Skeletal muscle tissue (tissue), 4 donors: Measurements from ENCODE around the gene SLC12A7. TPM values are rescaled to one million over a fixed set of nuclear protein-coding genes. Genes with fewer than 3 reads are reported as not detected.

Source experiments
- H3K27ac ChIP-seq: one replicate; pipeline ENCODE4 v1.7.0; 2013; ENCODE audit warnings: mild to moderate bottlenecking, low read depth, low read length, inconsistent platforms
- H3K27me3 ChIP-seq, 3 donors: one replicate each; pipeline ENCODE4 v1.7.0; 2013; ENCODE audit warnings: low read length in 3 of 3; ENCODE audit not compliant: control insufficient read depth in 3 of 3, insufficient read depth in 3 of 3
- H3K36me3 ChIP-seq, 3 donors: one replicate each; pipeline ENCODE4 v1.7.0; 2013; ENCODE audit warnings: low read length in 3 of 3; ENCODE audit not compliant: control insufficient read depth in 3 of 3, insufficient read depth in 3 of 3
- H3K4me1 ChIP-seq, 3 donors: one replicate each; pipeline ENCODE4 v1.7.0; 2013; ENCODE audit warnings: low read length in 3 of 3, mild to moderate bottlenecking in 3 of 3; ENCODE audit not compliant: control insufficient read depth in 3 of 3, insufficient read depth in 3 of 3
- H3K4me3 ChIP-seq, 3 donors: one replicate each; pipeline ENCODE4 v1.7.0; 2013; ENCODE audit warnings: low read length in 3 of 3
- H3K9ac ChIP-seq, 3 donors: one replicate each; pipeline ENCODE4 v1.7.0; 2013; ENCODE audit warnings: low read length in 3 of 3, mild to moderate bottlenecking in 3 of 3, moderate library complexity in 2 of 3, low read depth in 1 of 3
- H3K9me3 ChIP-seq, 3 donors: one replicate each; pipeline ENCODE4 v1.7.0; 2013; ENCODE audit warnings: low read length in 3 of 3; ENCODE audit not compliant: control insufficient read depth in 3 of 3
- total RNA-seq: library from RNA; depleted of rRNA; stranded (reverse); fragments of >200 nt; gene quantifications from one replicate; pipeline ENCODE4 v1.2.3, GENCODE V29; 2014
- donor health status: Osteomylitis.

Gene SLC12A7
- total RNA-seq, 1 donor from 2014 or later, result 5.7 TPM

DNA sequence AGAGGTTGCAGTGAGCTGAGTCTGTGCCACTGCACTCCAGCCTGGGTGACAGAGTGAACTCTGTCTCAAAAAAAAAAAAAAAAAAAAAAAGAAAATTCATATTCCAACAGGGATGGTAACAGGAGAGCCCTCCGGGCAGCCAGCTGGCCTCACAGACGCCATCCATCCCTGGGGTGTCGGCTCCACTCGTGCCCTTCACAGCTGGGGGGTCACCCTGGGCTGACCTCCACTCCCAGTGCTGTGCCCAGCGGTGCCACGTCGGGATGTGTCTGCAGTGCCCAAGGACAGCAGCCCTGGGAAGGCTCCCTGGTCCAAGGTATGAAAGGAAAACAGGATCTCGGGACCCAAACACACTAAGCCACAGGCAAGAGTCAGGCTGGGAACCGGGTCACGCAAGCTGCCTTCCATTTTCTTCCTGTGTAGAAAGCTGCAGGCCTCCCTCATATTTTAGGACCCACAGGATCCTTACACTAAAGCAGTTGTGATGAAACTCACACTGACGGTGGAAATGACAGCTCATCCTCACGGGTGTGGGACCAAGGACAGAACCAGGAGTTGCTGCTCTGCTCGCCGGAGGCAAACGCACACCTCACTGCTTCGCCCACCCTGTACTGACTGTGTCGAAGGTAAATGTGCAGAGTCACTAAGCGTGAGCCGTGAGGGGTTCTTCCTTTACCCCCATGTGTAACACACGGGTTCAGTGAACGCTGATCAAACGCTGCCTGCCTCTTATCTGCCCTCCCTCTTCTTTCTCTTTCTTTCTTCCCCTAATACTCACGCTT lies 5.3 kb downstream of the SLC12A7 start:
- Histone ChIP-seq H3K4me1 (peaks cover 63 to 78% (median 71%) of the 10 kb centered on the region in 3 donors), H3K27me3 (no peaks in the 10 kb centered on the region), H3K9ac (no peak overlapping the region), H3K27ac (no peak overlapping the region), H3K36me3 (no peaks in the 10 kb centered on the region), H3K9me3 (no peaks in the 10 kb centered on the region), H3K4me3 (no peak overlapping the region)

DNA sequence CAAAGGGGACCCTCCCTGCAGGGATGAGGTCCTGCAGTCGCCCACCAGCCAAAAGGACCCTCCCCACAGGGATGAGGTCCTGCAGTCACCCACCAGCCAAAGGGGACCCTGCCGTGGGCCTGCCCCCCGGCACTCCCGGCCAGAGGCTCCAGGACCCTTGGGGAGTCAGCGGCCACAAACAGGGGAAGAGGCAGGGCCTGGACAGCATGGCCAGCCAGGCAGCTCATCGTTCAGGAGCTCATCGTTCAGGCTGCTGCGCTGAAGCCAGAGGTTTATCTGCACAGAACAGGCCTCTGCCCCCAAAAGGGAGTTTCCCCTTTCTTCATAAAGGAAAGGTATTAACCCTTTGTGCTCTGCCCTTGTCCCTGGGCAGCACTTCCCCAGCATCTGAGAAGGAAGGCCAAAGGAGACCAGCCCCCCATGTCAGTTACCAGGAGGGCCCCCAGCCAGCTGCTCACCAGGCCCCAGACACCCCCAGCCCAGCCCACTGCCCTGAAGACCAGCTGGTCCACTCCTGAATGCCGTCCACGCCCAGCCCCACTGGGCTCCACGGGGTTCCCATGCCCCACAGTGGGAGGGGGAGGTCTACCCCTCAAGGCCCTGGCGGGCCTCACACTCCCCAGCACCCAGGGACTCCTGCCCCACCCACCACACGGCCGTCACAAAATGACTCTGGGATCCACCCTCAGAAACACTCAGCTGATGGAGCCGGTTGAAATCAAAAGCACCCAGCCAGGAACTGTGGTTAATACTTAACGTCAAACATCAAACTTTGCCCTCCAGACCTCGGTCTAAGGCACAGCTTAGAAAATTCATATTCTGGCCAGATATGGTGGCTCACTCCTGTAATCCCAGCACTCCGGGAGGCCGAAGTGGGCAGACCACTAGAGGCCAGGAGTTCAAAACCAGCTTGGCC lies 6.3 kb downstream of the SLC12A7 start:
- peaks cover 59 to 76% (median 72%) of the 10 kb centered on the region in 3 donors for H3K4me1 ChIP-seq
- H3K27me3 ChIP-seq, result no peaks in the 10 kb centered on the region
- H3K27ac ChIP-seq, result no peak overlapping the region
- no peaks in the 10 kb centered on the region for H3K36me3 ChIP-seq
- H3K9ac ChIP-seq, result peak overlapping the region in 1 of 3 donors; percentile 45
- H3K4me3 ChIP-seq, result no peak overlapping the region
- no peaks in the 10 kb centered on the region for H3K9me3 ChIP-seq

DNA sequence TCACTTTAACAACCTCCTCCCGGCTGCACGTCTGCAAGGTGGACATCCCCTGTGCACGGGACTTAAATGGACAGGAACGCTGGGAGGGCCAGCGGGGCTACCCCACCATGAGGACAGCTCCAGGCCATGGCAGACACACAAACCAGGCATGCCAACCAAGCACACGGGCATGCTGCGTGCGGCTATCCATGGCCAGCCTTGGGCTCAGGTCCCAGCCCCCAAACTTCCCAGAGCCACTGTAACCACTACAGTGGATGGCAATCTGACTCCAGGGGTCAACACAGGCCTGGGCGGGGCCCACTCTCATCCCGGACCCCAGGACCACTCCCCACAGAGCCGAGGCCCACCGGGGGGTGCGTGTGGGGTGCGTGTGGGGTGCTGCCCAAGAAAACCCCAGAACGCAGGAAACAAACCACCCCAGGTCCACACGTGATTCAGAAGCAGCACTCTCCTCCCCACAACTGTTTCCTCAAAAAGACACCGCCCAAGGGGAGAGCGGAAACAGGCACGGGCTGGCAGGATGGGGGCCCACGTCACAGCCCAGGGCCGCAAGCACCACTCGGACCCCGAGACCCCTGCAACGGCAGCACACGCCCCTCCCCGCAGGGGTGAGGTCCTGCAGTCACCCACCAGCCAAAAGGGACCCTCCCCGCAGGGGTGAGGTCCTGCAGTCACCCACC lies 7.4 kb downstream of the SLC12A7 start:
- Histone ChIP-seq H3K27me3 (no peaks in the 10 kb centered on the region), H3K9ac (peak overlapping the region; percentile 43 to 76 (median 50)), H3K27ac (peak overlapping the region; percentile 60), H3K36me3 (no peaks in the 10 kb centered on the region), H3K9me3 (no peaks in the 10 kb centered on the region), H3K4me3 (peak overlapping the region; percentile 10 to 70 (median 23)), H3K4me1 (peaks cover 53 to 68% (median 68%) of the 10 kb centered on the region in 3 donors)

DNA sequence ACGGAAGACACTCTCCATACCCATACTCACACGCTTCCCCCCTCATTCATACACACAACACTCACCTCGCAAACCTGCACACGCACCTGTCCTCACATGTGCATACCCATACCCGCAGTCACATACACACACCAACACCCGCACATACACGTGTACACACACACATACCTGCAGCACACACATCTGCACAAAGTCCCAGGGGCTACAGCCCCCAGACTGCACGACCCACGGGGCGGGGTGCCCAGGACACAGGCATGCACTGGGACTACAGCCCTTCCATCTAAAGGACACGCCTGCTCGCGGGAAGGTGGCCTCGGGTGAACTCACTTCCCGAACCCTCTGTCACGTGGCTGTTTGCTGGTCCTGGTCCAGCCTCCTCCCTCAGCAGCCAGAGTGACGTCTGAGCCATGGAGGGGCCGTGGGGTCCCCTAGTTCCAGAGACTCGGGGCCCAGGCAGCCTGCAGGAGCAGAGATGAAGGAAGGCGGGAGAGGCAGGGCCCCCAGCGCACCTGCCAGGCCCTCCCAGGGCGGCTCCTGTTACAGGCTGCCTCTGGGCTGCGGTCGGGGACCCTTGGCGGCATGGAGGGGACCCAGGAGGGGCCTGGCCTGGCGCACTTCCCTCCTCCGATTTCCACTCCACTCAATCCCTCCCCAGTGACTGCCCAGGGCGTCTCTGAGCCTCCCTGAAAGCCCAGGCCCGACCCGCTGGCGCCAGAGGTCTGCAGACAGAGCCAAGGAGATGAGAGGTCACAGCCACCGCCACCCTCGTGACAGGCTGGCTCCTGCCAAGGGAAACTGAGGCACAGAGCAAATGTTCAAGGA lies 8.1 kb downstream of the SLC12A7 start:
- Histone ChIP-seq H3K9ac (peak overlapping the region; percentile 50 to 76 (median 51)), H3K27me3 (no peaks in the 10 kb centered on the region), H3K27ac (peak overlapping the region; percentile 60), H3K9me3 (no peaks in the 10 kb centered on the region), H3K4me3 (peak overlapping the region; percentile 10 to 70 (median 68)), H3K36me3 (no peaks in the 10 kb centered on the region), H3K4me1 (peaks cover 53 to 74% (median 67%) of the 10 kb centered on the region in 3 donors)

DNA sequence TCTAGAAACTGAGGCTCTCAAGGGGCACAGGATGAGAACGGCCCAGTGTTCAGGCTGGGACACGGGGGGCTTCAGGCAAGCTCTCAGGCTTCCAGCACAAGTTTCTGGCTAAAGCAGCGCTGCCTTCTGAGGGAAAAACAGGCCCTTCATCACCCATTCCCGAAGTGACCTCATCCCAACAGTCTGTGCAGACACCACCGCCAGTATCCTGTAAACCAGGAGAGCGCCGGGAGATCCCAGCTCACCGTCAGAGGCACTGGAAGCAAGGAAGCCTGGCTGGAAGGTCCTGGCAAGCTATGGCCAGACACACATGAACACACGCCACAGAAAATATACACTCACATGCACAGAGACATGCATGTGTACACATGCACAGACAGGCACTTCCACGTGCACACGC lies 8.8 kb downstream of the SLC12A7 start:
- Histone ChIP-seq H3K9me3 (no peaks in the 10 kb centered on the region), H3K27ac (peak overlapping the region; percentile 54), H3K9ac (peak overlapping the region in 2 of 3 donors; percentile 51 to 76), H3K4me1 (peaks cover 47 to 69% (median 61%) of the 10 kb centered on the region in 3 donors), H3K27me3 (no peaks in the 10 kb centered on the region), H3K4me3 (peak overlapping the region; percentile 10 to 70 (median 68)), H3K36me3 (no peaks in the 10 kb centered on the region)

DNA sequence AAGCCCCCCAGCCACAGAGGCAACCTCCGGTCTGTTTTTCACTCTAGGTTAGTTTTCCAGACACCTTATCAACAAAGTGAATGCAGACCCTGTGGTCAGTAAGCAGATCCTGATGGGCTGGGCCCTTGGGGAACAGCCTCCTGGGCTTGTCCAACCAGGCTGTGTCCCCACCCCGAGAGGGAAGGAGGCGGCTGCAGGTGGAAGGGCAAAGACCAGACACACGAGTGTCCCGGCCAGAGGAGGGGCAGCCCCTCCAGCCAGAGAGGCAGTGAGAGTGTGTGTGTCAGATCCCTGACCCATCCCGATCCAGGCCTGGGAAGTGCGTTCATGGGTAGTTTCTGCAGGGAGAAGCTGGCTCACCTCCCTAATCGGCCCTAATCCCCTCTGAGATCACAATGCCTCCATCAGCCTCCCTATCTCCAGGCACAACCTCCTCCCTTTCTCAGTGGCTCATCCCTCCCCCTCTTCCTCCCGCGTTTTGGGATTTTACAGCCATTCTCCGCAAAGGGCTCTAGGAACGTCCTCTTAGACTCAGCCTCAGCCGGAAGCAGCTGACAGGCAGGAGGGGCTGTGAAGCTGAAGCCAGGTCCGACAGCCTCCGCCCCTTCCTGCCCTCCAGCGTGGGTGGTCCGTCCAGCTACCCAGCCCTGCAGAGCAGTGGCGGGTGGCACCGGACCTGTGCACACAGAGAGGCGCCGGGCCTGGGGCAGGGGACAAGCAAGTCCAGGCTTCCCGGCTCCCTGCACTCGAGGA lies 9.7 kb downstream of the SLC12A7 start:
- Histone ChIP-seq H3K27me3 (peaks cover 0 to 3% (median 0%) of the 10 kb centered on the region in 3 donors), H3K36me3 (peaks cover 0 to under 1% (median 0%) of the 10 kb centered on the region in 3 donors), H3K9ac (peak overlapping the region in 1 of 3 donors; percentile 76), H3K4me1 (peaks cover 41 to 64% (median 57%) of the 10 kb centered on the region in 3 donors), H3K9me3 (no peaks in the 10 kb centered on the region), H3K27ac (peak overlapping the region; percentile 54), H3K4me3 (peak overlapping the region in 2 of 3 donors; percentile 6 to 19)

DNA sequence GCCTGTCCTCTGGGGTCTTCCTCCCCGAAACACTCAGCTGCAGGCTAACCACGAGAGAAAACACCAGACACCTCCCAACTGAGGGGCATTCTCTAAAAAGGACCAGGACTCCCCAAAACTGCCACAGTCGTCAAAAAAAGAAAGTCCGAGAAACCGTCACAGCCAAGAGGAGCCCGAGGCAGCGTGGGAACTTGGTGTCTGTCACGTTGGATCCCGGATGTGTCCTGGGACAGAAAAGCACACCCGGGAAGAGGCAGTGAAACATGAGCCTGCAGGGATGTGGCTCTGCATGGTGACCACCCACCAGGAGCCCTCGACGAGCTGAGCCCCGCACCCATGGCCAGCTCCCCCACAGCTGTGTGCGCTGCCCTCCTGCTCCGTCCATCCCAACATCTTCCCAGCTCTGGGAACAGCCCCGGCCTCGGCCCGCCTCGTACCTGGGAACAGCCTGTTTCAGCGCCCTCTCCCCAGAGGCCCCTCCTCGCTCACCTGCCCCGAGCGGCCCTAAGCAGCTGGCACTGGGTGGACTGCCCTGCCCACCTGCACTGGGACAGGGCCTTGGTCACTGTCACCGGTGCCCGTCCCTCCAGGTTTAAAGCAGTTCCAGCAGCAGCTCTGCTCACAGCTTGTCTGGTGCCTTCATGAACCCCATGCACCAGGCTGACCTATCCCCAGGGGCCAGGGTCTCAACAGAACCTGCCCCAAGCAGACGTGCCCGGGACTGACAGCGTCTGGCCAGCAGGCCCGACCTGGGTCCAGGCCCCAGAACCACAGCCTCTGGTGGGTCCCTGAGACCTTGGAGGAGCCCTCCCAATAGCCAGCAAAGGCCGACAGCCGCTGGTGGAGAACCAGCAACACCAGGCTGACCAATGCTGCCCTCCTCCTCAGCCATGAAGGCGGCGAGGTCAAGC lies 10.9 kb downstream of the SLC12A7 start:
- no peak overlapping the region for H3K27ac ChIP-seq
- peaks cover 41 to 59% (median 53%) of the 10 kb centered on the region in 3 donors for H3K4me1 ChIP-seq
- no peak overlapping the region for H3K4me3 ChIP-seq
- H3K9ac ChIP-seq, result peak overlapping the region in 1 of 3 donors; percentile 25
- H3K27me3 ChIP-seq, result peaks cover 0 to 3% (median 0%) of the 10 kb centered on the region in 3 donors
- H3K9me3 ChIP-seq, result no peaks in the 10 kb centered on the region
- H3K36me3 ChIP-seq, result peaks cover 0 to 2% (median 0%) of the 10 kb centered on the region in 3 donors
